Suppressor macrophage treated with lipopolysaccharide for 4 hours (primary cell): ENCODE measurements around the gene STAT4.

ENCODE experiments used
- DNase-seq: peaks from one replicate; pipeline ENCODE4 v3.0.0-alpha.2; 2020

Gene STAT4

DNA sequence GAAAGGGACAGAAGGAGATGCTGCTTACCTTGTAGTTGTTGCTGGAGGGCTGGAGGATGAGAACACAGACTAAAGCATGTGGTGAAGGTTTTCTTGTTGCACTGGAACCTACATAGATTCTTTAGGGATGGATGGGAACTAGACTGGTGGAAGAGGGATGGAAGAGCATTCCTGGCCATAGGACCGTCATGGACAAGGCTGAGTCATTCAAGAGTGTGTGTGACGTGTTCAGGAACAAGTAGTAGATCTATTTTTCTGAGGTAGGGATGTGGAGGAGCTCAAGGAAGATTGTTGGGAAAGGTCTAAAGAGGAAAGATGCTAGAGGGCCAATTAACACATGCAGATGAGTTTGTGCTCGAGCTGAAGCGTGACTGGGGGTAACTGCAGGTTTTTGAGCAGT is 6.6 kb downstream of the STAT4 start:
- DNase-seq: no peak

DNA sequence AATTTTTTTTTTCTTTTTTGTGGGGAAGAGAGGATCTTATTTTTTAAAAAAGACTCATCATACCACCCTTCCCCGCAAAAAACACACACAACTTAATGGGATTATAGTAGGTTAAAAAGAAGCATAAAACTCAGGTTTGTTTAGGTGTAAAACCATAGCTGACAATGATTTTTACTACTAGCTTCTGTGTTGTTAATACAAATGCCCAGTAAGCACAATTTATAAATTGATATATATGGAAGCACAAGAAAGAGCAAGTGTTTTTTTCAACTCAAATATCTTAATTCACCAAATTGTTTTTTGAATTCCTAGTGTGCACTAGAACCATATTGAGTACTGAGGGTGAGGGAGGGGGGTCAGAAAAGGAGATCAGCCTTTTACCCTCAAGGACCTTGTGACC is 7.0 kb downstream of the STAT4 start:
- DNase-seq: no peak

DNA sequence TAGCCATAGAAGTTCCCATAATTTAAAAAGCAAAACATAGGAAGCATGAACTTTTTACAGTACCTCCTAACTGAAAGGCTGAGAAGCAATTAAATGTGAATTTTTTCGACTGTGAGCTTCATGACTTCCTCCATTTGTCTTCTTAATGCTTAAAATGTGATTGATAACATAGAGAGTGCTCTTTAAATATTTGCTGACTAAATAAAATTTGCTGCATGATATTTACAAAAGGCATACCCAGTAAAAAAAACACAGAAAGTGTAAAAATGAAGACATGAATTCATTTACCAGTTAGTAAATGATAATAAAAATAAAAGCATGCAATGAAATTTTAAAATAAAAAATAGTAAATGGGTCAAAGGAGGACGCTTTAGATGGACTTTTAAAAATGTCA is 21.9 kb downstream of the STAT4 start:
- no peak for DNase-seq

DNA sequence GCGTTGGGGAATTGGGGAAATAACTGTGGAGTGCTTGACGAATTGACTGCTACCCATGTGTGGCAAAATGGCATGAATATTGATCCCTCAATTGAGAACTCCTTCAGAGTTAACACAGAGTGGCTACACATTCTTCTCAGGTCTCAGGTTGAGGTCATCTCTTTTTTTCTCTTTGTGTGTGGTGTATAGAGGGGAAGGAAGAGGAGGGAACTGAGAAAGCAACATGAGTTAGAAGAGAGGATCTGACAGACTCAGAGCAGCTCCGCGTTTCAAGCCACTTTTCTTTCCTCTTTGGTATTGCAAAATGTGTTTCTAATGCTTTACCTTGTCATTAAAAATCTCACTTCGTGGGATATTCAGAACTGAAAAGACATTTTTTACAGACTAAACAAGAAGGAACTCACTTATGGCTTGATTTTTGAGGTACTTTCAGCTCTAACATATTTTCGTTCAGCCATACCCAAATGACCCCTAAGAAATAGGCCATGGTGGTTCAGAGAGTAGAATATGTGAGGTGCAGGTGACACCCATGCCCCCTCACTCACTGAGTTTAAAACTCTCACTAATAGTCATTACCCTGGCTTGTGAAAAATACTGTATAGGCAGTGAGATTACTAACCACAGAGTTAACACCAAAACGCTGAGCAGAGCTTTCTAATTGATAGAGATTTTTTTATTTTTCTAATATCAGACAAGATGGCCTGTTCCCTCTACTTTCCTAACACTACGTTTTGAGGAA is 22.5 kb downstream of the STAT4 start:
- peak; percentile 42 for DNase-seq

DNA sequence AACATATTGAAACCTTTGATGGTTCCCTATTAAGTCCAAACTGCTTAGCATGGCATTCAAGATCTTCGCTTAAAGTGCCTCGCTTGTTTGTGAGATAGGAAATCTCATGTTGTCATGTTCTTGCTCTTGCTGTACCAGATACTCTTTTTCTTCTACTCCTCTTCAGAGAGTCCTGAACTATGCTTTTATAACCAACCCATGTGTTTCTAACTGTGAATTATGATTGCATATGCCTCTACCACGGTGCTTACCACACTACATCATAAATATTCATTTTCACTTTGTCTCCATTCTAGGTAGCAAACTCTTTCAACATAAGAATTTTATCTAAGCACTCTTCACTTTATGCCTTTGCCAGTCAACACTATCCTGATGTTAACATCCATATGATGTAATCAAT is 23.6 kb downstream of the STAT4 start:
- DNase-seq: no peak

DNA sequence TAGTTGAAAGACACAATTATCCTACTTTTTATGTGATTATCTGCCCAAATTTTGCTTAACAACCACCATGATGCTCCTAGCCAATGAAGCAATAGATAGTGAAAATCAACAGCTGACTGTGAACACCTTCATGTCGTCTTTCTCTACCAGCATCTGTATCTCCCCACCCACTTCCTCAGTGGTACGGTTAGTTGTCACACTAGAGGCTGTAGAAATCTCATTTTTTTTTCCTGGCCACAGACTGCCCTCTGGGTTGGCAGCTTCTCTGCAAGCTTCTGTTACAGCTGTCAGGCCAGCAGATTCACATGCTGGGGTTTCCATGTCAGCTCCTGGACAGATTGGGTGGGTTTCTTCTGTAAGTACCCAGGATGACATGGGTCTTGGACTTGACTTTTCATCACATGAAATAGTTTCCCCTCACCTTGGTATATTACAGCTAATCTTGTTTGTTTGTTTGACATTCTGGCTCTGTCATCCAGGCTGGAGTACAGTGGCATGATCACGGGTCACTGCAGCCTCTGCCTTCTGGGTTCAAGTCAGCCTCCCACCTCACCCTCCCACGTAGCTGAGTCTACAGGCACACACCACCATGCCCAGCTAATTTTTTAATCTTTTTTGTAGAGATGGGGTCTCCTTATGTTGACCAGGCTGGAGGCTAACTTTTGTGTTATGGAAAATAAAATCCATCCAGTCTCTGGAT is 24.3 kb downstream of the STAT4 start:
- DNase-seq: peak; percentile 55

DNA sequence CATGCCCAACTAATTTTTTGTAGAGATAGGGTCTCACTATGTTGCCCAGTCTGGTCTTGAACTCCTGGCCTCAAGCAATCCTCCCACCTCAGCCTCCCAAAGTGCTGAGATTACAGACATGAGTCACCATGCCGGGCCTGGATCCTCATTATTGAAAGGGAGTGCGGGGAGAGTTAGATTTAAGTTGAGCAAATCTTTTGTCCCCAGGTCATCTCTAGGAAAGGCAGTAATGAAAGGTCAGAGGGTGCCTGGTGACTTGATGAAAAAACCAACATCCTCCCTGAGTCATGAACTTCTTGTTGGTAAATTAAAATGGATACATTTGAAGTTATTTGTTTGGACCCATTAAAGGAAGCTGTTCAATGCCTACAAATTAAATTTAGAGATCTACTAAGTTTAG is 25.1 kb downstream of the STAT4 start:
- peak; percentile 83 for DNase-seq

DNA sequence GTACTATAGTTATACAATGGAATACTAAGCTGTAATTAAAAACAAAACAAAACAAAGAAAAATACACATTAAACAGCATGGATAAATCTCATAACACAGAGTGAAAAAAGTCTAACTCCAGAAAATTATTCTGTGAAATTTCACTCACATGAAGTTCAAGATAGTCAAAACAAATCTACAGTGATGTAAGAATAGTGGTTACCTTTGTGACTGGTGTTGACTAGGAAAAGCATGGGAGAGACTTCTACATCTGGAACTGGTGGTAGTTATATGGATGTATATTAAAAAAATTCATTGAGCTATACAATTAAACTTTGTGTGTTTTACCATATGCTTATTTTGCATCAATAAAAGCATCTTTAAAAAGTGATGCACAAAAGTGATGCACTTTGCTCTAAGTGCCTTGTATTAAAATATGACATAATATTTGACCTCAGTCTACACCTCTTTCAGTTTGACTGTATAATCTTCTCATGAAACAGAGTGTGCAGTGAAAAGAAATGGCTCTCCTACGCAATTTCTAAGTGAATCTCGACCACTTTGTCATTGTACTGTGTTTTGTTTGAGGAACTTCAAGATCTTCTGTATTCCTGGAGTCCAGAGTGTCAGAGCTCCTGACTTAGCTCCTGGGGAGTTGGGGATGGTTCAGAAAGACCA is 28.0 kb downstream of the STAT4 start:
- DNase-seq: no peak

DNA sequence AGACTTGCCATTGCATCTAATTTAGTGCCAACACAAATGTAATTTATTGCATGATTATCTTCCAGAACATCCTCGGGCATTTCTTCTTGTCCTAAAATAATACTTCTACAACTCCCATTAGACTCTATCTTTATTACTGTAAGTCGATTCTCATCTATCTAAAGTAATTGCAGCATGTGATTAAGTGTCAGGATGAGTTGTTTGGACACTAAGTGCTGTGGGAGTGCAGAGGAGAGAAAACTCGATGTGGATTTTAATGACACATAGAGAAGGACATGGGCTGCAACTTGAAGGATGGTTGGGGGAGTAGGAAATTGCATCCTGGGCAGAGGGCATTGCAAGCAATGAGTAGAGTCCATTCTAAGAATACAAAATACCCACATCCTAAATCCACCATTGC is 33.5 kb downstream of the STAT4 start:
- no peak for DNase-seq

DNA sequence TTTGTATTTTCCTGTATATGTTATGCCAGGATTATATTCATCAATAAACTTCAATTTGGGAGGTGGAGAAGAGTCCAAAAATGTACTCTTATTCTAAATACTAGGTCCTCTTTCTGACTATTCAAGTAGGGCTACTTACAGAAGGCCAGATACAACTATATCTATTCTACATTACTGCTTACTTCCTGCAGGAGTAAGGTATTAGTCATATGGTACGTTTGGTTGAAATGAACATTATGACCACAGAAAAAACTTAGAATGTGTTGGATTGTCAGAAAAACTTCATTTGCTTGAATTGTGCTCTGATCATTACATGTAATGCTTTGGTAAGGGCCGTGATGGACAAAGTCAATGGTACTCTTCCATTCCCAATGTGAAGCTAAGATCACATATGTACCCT is 35.0 kb downstream of the STAT4 start:
- no peak for DNase-seq

DNA sequence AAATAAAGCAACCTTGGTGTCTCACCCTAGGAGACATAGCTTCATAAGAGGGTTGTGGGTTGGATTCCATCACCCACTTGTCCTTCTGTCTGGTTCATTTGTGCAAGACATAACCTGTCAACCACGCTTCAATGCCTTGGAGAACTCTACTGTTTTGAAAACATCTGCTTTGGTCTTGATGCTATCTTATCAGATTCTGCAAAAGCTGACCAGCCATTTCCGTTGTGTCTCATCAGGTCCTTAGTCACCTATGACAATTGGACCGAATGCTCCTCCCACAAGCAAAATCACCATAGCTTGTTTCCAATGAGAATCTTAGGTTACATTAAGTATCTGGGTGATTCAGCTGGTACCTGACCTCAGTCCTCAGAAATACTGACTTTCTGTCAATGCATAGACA is 35.4 kb downstream of the STAT4 start:
- no peak for DNase-seq

DNA sequence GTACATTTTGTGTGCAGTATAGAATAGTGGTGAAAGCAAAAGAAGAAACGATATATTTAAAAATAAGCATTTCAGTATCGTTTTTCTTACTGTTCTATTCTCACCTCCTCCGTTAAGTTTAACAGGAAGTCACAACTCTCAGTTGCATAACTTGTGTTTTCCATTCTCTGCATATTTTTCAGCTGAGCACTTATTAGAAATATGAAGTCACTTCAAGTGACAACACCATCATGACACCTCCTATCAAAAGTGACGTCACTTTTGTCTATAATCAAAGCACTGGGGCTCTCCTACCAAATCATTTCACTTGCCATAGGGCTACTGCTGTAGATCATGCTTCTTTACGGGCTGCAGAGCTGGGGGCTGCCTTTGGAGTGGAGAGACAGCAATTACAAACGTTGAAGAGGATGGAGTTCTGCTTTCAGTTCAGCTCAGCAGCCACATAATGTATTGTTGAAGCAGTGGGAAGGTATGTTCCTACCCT is 36.3 kb downstream of the STAT4 start:
- DNase-seq: peak; percentile 83

DNA sequence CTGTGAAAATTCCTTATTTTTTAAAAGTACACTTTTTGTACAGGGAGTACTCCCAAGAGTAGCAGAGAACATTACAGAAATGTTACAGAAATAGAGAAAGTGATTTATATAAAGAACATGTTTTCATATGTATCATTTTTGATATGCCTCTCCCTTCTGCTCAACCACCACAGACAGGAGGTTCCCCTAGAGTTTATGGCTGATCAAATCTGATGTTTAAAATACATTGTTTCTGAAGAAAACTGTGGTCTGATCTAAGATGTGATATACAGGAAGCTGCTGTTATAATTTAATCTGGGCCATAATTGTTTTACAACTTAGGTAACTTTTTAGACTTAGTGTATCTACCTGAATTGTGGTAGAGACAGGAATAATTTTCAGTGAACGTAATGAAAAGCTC is 37.0 kb downstream of the STAT4 start:
- no peak for DNase-seq

DNA sequence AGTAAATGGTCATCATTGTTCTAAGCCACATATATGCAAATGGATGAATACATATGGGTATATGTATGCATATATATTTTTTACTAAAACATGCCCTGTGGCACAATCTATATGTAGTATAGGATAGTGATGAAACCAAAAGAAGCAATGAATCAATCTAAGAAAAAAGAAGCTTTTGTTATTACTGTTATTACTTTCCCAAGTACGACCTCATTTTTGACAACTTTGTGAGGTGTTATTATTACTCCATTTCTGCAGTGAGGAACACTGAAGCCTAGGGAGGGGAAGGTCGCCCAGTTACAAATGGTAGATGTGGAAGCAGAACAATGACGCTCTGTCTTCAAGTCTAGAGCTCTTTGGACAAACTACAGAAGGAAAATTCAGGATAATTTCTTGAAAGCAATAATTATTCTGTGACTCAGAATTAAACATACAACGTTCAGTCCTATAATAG is 38.3 kb downstream of the STAT4 start:
- no peak for DNase-seq

DNA sequence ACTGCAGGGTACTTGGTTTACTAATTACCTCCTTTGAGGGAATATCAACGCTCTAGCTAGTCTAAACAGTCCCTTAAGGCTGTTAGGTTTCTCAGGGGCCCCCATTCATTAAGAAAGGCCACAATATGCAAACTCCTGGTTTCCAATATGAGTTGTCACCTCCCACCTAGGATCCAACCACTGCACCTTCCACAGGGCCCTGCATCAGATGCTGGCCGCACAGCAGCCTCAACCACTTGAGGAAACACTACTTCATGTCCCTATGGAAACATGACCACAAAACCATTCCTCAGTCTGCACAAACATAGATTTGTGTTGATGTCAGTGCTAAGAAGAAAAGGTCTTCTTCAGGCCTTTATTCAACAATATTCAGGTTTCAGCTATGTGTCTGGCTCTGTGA is 40.9 kb downstream of the STAT4 start:
- no peak for DNase-seq

DNA sequence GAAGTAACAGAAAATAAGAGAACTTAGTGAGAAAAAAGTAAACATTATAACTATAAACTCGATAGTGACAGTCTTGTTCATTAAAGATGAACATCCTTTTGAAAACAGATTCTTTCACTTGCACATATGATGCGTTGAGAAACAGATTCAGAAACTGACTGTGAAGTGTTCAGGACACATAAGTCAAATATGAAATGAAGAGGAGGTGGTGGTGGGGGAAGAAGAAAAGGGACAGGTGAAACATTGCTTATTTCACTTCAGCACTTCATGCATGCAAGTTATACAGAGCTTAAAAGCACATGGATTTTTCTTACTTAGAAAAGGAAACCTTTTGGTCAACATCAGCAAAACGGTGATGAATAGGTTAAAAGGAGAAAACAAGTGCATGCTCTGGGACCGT is 42.5 kb downstream of the STAT4 start:
- no peak for DNase-seq

DNA sequence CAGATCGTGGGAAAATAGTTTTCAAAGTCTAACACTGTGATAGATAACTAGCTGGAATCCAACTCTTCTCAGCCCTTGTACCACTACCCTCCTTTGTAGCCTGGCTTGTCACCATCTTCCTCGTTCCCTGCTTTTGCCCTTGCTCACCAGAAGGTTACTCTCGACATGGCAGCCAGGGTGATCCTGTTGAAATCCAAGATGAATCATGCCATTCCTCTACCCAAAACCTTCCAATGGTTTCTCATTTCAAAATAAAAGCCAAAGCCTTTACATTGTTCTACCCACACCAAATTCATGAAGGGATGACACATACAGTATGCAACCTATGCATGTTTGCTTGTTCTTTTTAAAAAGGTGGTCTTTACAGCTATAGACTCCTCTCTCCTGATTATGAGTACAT is 45.7 kb downstream of the STAT4 start:
- DNase-seq: peak; percentile 40

DNA sequence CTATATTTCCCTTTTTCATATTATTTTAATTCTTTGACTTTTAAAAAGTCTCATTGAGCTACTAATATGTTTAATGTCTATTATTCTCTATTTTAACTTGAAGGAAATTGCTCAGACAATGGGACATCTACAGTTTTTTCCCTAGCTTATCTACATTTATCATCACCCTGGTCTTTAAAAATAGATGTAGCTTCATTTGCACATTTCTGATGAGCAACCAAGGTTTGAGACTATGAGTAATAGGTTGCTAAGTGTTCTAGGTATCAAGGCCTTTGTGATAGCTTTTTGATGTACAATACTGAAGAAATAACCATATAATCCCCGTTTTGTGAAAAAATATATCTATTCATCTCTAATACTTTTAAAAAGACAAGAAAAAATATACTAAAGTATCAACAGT is 47.0 kb downstream of the STAT4 start:
- DNase-seq: peak; percentile 39

DNA sequence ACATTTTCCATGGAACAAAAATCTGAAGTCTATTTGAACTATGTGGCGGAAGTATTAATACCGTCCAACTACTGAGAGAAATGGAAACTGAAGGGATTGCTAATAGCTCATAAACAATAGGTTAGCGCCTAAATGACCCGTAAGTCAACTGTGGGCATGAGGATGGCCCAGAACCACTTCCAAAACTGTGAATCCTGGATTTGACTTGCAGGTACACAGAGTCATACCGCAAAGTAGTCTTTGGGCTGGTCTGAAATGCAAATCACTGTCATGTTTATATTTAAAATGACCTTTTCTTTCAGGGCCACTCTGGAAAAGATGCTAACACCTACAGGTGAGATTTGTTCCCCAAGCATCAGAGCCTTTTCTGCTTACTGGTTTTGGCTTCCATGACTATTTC is 50.6 kb downstream of the STAT4 start:
- no peak for DNase-seq

DNA sequence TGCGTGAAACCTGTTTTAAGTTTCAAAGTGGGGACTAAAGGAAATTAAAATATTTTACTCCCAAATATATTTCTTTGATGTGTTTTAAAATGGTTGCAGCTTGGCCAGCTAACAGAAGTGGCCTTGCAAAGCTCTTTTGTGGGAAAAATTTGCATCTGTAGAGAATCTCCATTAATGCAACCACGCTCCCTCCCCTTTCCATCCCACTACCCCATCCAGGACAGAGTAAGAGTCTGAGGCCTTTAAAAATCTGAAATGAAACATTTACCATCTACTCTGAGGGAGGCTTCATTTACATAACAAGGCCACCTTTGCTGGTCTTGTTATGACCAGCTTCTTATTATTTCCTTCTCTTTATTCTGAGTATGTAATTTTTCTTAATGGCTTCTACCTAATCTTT is 63.5 kb downstream of the STAT4 start:
- DNase-seq: no peak

DNA sequence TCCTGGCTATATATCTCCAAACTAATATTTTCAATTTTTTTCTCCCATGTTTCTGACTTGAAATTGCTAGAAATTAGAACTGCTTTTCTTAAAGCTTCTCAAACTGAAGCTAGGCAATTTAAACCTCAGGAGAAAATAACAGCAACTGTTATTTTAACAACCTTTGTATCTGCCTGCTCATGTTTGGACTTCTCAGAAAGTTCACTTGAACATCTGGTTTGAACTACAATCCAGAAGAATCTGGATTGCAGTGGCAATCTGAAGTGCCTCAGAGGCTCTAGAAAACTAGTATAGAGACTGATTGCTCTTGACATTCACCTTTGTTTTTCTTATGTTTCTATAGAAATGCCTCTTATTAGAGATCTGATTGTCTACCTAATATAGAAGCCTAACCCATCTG is 64.1 kb downstream of the STAT4 start:
- DNase-seq: no peak

DNA sequence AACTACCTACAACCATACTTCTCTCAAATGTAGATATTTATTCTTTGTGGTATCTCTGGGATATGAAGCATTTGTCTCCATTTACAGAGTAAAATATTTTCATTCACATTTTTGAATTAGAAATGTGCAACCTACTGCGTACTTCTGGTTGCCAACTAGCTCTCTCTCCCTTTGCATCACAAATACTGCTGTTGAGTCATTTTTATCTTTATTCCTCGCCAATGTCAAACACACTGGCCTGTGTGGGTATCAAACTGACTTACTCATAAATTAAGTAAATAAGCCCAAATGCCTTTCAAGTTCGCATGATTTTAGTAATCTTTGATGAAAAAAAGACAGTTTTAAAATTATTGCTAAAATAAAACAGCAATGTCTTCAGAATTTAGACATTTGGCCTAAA is 67.3 kb downstream of the STAT4 start:
- no peak for DNase-seq

DNA sequence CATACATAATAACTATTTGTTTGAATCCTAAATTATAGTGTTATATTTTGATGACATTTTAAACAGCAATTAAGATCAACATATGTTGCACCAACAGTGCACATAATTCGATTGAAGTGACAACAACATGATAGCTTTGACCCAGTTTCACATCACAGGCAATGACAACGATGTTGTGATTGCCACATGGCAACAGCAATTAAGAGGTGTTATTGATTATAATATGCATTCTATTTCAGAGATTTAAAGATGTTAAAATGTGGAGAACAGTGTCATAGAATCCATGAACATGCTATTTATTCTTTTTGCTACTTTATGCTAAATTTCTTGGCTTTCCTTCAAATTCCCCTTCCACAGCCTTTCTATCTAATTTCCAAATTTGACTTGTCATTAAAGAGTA is 68.5 kb downstream of the STAT4 start:
- DNase-seq: no peak
